ENCODE measurements around the gene RAB3IL1. TPM values are rescaled to one million over a fixed set of nuclear protein-coding genes. Genes with fewer than 3 reads are reported as not detected.

RAB3IL1 gene
- total RNA-seq, 1 experiment from 2014 or later: 2.3 TPM

DNA sequence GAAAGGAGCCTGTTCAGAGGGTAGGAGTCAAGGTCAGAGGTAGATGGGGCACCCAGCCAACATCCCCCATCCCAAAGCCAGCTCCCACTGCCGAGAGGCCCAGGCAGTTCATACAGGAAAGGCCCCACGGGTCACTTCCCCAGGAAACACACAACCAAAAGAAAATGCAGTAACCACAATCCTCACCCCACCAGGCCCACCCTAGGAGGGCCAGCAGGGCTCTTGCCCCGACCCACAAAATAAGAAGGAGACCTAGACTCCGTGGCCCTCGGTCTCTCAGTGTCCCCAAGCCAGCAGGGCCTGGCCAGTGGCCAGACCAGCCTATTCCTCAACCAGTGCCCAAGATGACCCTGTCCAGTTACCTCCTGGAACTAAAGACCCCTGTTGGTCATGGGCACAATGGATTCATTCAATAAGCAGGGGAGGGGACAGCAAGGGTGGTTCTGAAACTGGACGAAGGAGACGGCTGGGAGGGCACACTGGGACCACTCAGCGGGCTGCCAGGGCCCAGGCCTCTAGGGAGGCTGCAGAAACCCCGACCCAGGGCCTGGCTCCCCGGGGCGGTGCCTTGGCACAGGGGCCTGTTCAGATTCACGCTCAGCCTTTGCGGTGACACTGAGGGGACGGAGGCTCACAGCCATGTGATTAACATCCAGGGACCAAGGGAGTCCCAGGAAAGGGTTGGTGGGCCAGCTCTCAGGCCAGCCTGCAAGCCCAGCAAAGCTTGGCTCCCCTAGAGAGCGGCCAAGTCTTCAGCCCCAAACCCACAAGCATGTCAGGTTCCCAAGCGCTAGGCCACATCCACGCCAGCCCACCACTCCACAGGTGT lies 5.5 kb downstream of the RAB3IL1 start:
- intact Hi-C loops (cut with micrococcal nuclease): no loop called here
- H3K27ac Mint-ChIP-seq (ENCODE audit: low read depth, unreplicated experiment): no peak overlapping the region
- DNase-seq (ENCODE audit: unreplicated experiment): no peak
- no peak for TF ChIP-seq CTCF (IDR thresholded peaks at IDR 0.05; ENCODE audit: unreplicated experiment)
- POLR2A ChIA-PET: interaction anchor here (0.6 kb wide), 1 partner anchor 211 kb away, joined by 3 read pairs; no protein-coding TSS in a partner anchor
- H3K27me3 Mint-ChIP-seq (ENCODE audit: insufficient read depth, unreplicated experiment): no peaks in the 10 kb centered on the region
- no peak overlapping the region for H3K4me3 Mint-ChIP-seq (ENCODE audit: unreplicated experiment)
- CTCF ChIA-PET: interaction anchor here (0.6 to 0.7 kb wide), 2 partner anchors 36 to 48 kb away, joined by 3 to 4 read pairs; no protein-coding TSS in a partner anchor
- BruUV-seq (replicated peaks): no TSS peak
- peaks cover 4% of the 10 kb centered on the region for H3K36me3 Mint-ChIP-seq (ENCODE audit: insufficient read depth, unreplicated experiment)
- no peaks in the 10 kb centered on the region for H3K9me3 Mint-ChIP-seq (ENCODE audit: unreplicated experiment)
- H3K4me1 Mint-ChIP-seq (ENCODE audit: insufficient read depth, unreplicated experiment): no peaks in the 10 kb centered on the region

DNA sequence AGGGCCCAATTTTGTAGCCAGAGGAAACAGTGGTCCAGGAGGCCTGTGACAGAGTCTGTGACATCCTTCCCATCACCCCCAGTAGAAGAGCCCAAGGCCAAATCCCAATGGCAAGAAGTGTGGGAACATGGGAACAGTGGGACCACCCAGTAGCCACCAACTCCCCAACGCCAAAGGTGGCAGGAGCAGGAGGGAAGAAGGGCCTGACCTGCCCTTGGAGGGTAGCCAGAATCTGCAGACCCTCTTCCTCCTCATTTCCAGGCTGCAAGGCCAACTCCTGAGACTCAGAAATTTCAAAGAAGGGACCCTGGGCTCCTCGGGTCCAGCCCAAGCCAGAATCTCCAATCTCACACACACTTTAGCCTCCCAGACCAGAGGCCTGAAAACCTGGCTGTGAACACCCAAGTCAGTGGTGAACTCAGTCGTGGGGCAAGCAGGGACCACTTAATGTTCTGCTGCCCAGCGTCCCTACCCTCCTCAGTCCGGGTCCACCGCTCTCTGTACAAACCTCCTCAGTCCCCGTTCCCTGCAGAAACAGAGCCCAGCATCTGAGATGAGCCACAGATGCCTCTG lies 6.2 kb downstream of the RAB3IL1 start:
- Mint-ChIP-seq H3K4me1 (ENCODE audit: insufficient read depth, unreplicated experiment) (no peaks in the 10 kb centered on the region), H3K4me3 (ENCODE audit: unreplicated experiment) (no peak overlapping the region), H3K9me3 (ENCODE audit: unreplicated experiment) (no peaks in the 10 kb centered on the region), H3K27me3 (ENCODE audit: insufficient read depth, unreplicated experiment) (no peaks in the 10 kb centered on the region), H3K36me3 (ENCODE audit: insufficient read depth, unreplicated experiment) (peaks cover 4% of the 10 kb centered on the region), H3K27ac (ENCODE audit: low read depth, unreplicated experiment) (no peak overlapping the region)
- DNase-seq (ENCODE audit: unreplicated experiment): no peak
- CTCF ChIA-PET: interaction anchor here (0.9 to 2.7 kb wide), 3 partner anchors 36 to 150 kb away, joined by 3 to 15 read pairs (median 3); no protein-coding TSS in a partner anchor
- BruUV-seq (replicated peaks): no TSS peak
- TF ChIP-seq CTCF (IDR thresholded peaks at IDR 0.05; ENCODE audit: unreplicated experiment): no peak
- intact Hi-C loops (cut with micrococcal nuclease): no loop called here
- POLR2A ChIA-PET: no interaction called here

DNA sequence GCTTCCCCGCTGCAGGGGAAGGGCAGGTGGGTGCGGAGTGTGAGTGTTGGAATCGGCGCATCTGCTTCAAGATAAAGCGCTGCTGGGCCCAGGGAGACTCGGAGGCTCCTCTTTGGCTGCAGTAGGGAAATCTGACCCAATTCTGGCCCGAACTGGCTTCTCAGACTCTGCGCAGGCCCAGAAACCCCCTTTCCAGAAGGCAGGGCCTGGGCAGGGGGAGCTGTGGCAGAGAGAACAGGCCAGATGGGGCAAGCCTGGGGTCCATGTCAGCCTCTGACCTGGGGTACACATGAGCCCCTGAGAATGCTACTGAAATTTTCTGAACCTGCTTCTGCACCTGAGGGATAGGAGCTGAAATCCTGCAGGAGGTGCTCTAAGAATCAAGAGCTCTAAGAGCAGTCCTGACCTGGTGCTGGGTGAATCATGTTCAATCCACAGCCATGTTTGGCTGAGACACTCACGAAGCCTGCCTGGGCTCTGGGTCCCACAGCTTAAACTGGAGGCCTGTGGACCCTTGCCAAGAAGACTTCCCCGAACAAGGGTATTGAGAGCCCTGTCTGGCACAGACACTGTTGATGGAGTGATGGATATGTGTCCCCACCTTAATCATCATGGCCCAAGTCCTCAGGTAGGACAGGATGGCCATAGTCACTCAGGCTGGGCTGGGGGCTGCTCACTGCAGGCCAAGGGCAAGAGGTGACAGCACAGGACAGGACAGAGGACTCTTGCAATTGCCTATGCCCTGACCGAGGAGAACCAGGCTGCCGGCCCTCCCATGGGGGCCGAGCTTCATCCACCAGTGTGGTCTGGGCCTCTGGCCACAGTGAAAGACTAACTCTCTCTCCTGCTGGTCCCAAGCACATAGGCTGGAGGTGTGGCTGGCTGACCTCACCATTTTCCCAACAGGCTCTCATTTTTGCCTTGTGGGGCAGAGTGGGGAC lies 6.9 kb downstream of the RAB3IL1 start:
- no peaks in the 10 kb centered on the region for H3K27me3 Mint-ChIP-seq (ENCODE audit: insufficient read depth, unreplicated experiment)
- H3K4me3 Mint-ChIP-seq (ENCODE audit: unreplicated experiment): no peak overlapping the region
- BruUV-seq (replicated peaks): no TSS peak
- H3K27ac Mint-ChIP-seq (ENCODE audit: low read depth, unreplicated experiment): no peak overlapping the region
- ChIA-PET POLR2A (no interaction called here), CTCF (interaction anchor here (0.6 to 4.0 kb wide), 6 partner anchors 12 to 171 kb away, joined by 3 to 42 read pairs (median 4); no protein-coding TSS in a partner anchor)
- no peaks in the 10 kb centered on the region for H3K4me1 Mint-ChIP-seq (ENCODE audit: insufficient read depth, unreplicated experiment)
- TF ChIP-seq CTCF (IDR thresholded peaks at IDR 0.05; ENCODE audit: unreplicated experiment): no peak
- H3K9me3 Mint-ChIP-seq (ENCODE audit: unreplicated experiment): no peaks in the 10 kb centered on the region
- peaks cover 4% of the 10 kb centered on the region for H3K36me3 Mint-ChIP-seq (ENCODE audit: insufficient read depth, unreplicated experiment)
- no peak for DNase-seq (ENCODE audit: unreplicated experiment)
- intact Hi-C loops (cut with micrococcal nuclease): no loop called here

Data from MCF 10A (cell line).